NCI-H345 (cell line): Measurements from ENCODE around the gene MKI67.

Experiments
- DNase-seq: peaks from one replicate; lab custom pipeline; 2025; lab: John Stamatoyannopoulos, UW

MKI67 gene

DNA sequence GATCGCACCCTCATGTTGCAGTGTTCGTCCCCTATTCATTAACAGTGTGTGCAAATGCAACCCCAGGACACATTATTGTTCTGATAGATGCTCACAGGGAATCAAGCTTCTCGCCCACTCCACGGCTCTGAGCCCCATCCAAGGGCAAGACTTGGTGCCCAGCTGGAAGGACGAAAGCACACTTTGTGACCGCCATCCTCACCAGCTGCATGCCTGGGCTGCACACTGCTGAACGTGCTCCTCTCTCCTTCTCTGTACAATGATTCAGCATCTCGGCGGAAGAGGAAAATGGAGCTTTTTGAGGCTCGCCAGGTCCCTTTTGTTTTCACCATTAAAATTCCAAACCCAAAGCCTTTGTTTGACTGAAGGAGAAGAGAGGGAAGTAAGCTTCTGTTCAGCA lies 41.9 kb downstream of the MKI67 start:
- DNase-seq: no peak

DNA sequence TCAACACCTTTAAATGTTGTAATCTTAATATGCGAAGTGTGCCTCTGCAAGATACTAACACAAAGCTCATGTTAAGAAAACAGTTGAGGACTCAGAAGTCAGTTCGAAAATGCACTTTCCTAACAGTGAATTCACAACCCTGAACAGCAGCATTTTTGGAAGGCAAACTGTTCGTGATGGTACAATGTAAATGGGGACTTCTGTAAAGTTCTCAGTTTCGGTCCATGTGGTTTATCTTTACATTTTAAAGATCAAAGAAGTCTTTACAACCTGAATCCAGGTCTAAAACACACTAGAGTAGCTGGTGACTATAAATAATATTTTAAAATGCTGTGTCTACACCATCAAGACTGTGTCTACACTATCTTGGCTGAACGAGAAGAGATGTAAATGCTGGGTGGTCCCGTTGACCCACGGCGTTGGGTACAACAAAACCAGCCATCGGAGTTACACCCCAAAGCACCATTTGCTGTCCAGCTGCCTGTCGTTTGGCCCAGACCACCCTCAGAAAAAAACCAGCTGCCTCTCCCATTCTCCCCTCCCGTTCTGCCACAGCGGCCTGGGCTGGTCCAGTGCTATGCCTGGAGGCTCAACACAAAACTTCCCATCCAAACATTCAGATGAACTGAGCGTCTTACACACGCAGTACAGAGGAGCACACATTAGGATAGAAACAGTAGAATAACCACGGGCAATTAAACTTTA lies 42.9 kb downstream of the MKI67 start:
- no peak for DNase-seq

DNA sequence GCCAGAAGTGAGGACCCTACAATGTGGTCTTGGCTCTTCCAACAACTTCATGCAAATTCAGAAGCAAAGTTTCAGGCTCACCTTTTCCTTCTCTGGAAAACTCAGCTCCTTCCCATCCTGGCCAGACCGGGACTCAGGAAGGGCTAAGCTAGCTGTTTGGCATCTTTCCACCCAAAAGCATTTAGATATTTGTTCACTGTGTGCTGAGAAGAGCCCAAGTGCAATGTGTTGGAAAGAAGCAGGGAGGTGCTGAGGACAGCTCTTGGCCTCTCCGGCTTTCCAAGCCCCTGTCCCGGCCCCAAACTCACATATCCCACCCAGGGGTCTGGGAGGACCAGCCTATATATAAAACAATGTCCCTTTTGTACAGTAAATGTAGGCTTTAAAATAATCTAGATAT lies 44.5 kb downstream of the MKI67 start:
- DNase-seq: no peak

DNA sequence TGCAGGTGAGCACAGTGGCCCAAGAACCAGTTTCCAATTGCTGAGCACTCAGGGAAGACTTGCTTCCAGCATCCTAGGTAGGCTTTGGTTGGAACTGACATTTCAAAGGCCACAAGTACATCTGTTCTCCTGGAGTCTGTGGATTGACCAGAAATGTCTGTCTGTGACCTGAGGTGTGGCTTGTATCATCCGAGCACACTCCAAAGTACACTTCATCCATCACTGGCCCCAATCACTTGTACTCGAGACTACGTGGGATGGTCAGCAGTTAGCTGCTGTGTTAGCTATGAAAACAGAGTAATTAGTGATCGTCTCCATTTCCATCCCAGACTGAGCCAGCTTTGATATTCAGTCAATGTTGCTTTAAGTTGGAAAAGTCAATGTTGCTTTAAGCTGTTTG lies 45.0 kb downstream of the MKI67 start:
- no peak for DNase-seq

DNA sequence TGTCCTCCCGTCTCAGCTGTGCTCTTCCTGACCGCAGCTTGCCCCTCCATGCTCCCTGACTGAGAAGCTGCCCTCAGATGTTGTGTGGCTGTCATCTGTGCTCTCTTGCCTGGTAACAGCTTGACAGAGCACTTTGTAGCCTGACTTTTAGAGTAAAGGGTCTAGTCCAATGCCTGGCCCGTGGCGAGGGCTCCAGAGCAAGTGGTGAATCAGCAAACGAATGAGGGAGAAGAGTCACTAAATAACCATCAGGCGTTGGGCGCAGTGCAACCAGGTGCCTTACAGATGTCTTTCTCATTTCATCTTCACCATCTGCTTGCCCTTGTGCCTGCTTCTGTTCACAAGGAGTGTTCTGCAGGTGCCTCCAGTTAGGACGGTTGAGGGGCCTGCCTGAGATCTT lies 45.6 kb downstream of the MKI67 start:
- DNase-seq: no peak

DNA sequence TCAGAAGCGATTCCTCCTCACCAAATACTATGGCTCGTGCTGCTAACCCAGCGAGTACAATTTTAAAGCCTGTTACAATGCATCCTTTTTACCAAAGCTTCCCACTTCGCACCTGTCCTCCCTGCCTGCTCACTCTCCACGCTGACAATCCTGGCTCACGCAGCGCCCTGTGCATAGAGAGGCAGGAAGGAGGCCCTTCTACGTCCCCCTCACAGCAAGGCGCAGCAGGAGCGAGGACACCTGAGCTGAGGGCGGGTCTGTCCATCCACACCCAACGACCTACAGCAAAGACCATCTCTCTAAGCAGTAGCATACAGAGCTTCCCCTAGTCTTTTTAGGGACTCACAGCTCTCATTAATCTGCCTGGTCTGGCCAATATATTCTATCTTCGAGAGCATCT lies 46.0 kb downstream of the MKI67 start:
- no peak for DNase-seq

DNA sequence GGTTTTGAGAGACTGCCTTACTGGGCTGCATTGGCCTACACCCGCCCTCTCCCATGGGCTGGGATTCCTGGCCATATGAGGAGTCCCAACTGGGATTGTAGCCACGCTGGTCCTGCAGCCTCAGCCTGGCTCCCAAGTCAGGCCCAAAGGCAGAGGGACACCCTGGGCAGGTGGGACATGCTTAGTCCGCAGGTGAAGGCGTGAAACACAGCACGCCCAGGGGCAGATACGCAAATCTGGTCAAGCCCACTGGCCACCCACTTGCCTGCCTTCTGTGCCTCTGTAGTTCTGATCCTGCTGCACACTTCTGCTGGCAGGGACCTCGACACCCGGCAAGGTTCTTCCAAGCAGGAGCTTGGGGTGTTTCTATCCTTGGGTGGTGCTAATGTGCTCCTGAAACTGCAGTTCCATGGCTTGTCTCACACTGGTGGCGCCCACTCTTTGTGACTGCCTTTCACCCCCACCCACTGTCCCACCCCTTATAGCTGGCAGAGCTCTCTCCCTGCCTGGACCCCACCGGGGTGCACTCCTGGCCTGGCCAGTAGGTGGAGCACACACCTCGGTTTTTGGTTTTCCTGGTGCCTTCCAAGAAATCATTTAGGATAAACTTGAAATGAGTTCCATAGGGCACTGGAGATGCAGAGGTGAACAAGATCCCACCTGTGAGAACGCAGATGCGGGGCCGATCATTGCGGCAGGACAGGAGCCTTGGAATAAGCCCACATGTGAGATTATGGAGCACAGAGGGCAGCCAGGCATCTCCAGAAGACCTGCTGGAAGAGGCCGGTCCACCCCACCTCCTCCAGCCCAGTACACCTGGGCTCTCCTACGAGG lies 47.9 kb downstream of the MKI67 start:
- peak; percentile 32 for DNase-seq

DNA sequence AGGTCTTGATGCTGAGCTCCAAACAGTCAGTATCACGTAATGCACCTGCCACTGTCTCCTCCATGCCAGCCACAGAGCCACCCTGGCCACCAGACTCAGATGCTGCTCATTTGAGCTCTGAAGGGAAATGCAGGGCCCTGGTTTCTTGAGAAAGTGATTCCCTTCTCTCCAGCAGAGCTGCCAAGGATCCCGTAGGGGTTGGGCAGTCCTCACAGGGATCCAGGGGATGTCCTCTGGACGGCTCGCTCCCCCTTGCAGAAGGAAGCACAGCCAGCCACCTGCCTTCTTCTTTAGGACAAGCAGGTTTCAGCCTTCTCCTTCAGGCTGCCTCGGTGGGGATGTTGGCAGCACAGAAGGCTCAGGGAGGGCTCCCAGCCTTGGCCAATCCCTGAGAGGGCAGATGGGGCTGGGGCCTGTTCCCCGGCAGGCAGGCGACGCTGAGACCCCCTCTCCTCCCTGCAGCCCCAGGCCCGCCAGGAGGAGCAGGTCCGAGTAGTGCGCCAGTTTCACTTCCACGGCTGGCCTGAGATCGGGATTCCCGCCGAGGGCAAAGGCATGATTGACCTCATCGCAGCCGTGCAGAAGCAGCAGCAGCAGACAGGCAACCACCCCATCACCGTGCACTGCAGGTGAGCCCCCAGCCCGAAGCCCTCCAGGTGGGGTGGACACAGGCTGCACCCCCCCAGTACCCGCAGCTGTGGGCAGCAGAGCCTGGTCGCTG lies 48.9 kb downstream of the MKI67 start:
- no peak for DNase-seq

DNA sequence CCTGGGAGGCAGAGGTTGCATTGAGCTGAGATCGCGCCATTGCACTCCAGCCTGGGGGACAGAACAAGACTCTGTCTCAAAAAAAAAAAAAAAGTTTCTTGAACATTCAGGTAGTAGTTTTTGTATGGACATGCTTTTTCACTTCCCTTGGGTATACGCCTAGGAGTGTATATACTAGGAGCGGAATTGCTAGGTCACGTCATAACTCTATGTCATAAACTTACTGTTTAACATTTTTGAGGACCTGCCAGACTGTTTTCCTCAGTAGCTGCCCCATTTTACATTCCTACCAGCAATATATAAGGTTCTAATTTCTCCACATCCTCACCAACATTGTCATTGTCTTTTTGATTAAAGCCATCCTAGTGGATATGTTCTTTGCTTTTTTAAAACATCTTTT lies 51.6 kb downstream of the MKI67 start:
- no peak for DNase-seq

DNA sequence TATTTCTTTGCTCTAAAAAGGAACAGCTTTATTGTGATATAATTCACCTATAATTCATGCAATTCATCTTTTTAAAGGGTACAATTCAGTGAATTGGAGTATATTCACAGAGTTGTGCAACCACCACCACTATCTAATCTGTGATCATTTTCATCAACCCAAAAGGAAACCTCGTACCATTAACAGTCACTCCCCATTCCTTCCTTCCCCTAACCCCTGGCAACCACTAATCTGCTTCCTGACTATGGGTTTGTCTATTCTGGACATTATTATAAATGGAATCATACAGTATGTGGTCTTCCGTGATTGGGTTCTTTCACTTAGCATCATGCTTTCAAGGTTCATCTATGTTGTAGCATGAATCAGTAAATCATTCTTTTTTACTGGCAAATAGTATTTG lies 52.3 kb downstream of the MKI67 start:
- no peak for DNase-seq

DNA sequence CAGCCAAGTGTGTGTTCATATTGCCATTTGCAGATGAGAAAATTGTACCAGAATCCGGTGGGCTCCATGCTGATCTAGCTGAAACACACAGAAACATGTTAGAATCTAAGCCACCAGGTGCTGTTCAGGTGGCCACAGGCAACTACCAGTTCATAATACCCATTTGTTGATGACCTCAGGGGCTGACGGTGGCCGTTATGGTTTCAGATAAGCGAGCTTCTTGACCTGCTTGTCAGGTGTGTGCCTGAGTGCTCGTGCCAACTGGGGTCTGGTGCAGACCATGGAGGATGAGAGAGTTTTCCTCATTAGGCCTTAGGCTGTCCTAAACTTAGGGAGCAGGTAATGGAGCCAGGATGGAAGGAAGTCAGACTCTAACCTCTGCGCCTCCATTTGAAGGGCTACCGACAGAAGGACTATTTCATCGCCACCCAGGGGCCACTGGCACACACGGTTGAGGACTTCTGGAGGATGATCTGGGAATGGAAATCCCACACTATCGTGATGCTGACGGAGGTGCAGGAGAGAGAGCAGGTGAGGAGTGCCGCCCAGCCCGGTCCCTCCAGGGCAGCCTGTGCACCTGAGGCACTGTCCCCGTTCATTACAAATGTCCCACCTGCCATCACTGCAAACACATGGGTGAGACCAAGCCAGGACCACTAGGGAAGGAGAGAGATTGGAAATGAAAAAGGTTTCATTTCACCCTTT lies 53.1 kb downstream of the MKI67 start:
- DNase-seq: no peak

DNA sequence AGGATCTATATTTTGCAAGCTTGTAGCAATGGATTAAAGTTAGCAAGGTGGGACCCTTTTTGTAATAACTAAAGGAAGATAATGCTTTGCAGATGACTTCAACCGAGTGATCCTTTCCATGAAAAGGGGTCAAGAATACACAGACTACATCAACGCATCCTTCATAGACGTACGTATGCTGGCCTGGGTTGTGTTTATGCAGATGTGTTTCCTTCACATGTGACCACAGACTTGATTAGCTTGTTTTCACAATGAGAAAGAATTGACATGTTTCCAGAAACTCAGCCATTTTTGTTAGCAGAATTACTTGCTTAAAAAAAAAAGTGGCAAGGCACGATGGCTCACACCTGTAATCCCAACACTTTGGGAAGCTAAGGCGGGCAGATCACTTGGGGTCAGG lies 54.2 kb downstream of the MKI67 start:
- DNase-seq: no peak

DNA sequence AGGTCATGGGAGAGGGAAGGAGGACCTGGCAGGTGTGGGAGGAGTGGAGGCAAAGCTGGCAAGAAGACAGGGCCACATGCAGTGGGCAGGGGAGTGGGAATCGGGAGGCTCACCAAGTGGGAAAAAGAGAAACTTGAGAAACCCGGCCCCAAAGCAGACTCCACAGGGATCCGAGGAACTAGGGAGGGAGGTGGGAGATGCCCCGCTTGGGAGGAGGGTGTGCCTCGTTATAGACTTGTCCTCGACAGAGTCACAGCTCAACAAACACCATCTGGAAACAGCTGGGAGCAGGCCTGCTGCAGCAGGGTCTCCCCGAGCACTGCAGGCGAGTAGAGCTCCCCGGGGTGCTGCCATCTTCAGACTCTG lies 54.8 kb downstream of the MKI67 start:
- DNase-seq: no peak

DNA sequence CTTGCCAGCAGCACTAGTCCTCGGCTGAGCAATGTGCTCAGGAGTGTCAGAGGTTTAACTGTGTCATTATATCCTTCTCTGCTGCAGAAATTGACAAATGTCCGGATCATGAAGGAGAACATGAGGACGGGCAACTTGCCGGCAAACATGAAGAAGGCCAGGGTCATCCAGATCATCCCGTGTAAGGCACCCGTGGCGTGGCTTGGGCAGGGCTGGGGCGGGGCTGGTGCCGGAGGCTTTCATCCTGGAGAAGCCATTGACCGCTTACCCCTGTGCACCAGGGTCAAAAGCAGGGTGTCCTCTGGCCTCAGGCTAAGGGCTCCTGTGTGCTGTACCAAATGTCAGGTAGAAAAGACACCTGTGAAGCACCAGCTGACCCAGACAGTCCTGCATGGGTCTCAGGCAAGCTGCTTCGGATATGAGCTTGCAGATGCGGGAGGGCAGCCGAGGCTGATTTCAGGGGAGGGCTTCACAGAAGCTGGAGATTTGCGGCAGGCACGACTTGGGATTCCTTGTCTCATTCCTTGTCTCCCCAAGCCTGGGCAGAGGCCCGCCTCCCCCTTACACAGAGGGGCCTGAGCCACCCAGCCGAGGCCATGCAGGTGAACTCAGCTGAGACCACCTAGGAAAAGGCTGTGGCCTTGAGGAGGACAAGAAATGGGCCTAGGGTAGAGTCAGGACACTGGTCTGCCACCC lies 55.4 kb downstream of the MKI67 start:
- no peak for DNase-seq

DNA sequence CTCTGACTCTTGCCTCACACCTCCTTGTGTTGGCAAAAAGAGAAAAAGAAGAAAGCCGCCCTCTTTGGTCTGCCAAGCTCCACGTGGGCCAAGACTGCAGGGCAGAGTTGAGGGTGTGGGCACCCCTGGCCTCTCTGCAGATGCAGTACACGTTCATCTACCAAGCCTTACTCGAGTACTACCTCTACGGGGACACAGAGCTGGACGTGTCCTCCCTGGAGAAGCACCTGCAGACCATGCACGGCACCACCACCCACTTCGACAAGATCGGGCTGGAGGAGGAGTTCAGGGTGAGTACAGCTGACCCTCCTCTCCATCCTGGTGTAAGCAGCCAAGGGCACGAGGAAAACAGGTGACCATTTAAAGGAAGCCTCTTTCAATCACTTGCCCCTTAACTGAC lies 56.1 kb downstream of the MKI67 start:
- DNase-seq: no peak

DNA sequence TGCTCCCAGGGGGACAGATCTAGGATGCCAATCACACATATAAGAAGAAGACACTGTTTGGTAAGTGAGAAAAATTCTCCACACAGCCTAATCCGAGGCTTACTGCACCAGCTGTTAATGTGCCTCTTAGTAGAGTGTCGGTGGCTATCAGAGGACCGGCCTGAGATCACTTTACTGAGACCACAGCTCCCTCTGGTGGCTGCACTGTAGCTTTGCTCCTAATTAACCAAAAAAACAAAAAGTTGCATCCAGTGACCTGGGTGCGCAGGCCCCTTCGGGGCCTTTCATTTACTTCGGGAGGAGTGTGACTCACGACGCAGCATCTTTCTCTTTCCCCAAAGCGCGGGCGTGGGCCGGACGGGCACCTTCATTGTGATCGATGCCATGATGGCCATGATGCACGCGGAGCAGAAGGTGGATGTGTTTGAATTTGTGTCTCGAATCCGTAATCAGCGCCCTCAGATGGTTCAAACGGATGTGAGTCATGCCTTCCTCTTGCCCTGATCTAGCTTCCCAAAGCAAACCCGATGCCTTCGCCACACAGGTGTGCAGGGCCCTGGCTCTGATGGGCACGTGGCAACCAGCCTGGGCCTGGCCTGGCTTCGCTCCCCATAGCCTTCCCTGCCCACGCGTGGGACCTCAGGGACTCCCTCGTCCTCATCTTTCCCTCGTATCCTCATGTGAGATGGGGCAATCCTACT lies 56.7 kb downstream of the MKI67 start:
- DNase-seq: peak; percentile 56

DNA sequence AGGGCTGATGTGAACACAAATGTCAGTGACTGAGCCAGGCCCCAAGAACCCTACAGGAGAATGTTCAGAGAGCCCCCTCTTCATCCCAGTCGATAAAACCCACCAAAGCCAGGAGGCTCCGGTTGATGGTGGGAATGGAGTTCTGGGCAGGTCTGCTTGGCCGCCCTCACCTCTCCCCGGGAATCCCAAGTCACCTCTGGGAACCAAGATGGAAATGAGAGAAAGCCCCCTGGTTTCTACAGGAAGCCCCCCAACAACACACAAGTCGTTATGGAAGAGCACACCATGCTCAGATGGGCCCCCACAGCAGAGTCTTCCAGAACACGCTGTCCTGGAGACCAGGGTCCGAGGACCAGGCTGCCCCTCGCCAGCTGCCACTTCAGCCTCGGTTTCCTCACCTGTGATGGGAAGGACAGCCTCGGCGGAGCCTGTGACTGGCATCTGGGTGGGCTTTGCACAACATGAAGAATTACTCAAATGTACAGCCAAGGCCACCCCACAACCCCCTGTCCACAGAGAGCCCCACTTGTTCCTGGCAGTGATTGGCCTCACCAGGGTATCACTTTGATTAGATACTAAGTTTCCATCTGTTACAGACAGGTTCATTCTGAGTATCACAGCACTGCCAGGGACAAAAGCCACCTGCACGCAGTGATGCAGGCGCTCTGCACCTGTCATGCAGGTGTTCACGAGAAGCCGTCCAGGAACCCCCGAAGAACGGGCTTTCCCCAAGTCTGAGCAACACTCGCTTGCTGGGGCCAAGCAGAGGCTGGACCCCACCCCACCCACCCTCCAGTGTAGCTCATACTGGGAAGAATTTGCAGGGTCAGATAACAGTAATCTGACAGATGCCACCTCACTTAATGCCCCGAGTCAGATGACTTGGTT lies 57.6 kb downstream of the MKI67 start:
- DNase-seq: peak; percentile 33

DNA sequence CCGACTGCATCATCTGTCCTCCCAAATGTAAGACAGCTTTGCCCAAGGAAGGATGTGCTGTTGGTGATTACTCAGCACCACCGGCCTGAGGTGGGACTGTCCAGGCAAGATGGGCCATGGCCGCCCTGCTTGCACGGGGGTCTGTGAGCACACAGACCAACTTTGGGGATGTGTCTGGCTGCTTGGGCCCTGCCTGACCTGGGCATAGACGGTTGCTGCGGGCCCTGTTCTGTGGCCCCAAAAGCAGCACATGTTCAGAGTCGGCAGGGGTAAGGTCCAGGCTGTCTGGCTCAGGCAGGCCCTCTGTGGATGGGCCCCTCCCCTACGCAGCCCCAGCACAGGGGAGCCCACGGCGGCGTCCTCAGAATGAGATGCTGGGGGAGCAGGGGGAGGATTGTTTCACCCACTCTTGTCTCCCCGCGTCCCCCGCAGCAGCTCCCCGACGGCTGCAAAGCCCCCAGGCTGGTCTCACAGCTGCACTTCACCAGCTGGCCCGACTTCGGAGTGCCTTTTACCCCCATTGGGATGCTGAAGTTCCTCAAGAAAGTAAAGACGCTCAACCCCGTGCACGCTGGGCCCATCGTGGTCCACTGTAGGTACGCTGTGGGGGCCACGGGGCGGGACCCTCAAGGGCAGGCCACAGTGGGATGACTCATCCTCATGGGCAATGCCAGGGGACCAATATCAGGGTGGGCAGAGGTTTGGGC lies 58.4 kb downstream of the MKI67 start:
- DNase-seq: no peak

DNA sequence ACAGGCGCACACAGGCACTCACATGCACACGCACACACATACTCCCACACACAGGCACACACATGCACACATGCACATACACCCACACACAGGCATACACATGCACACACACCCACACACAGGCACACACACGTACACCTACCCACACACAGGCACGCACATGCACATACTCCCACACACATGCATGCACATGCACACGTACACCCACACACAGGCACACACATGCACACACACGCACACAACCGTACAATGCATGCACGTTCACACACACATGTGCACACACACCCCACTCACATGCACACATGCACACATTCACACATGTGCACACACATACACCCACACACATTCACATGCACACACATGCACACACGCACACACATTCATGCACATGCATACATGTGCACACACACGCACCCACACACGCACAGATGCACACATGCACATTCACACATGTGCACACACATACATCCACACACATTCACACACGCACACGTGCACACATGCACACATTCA lies 59.3 kb downstream of the MKI67 start:
- DNase-seq: no peak
